Measurements from ENCODE around the gene RAB11A.

DNA sequence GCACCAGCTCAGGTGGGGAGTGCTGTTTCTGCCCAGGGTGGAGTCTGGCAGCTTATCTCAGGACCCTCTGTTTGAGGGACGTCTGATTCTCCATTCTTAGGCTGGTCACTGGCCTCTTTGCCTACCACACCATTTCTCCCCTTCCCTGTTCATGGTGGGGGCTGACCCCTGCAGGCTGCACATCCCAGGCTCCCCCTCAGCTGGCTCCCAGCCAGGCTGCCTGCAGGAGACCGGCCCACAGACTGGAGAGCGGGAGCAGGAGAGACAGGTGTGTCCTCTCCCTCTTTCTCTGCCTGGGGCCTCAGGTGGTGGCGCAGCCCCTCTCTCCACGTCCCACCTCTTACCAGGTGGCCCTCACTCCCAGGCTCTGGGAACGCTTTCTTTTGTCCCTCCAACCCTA, 60.8 kb downstream of the RAB11A start:
- TF ChIP-seq, protein P1, sequence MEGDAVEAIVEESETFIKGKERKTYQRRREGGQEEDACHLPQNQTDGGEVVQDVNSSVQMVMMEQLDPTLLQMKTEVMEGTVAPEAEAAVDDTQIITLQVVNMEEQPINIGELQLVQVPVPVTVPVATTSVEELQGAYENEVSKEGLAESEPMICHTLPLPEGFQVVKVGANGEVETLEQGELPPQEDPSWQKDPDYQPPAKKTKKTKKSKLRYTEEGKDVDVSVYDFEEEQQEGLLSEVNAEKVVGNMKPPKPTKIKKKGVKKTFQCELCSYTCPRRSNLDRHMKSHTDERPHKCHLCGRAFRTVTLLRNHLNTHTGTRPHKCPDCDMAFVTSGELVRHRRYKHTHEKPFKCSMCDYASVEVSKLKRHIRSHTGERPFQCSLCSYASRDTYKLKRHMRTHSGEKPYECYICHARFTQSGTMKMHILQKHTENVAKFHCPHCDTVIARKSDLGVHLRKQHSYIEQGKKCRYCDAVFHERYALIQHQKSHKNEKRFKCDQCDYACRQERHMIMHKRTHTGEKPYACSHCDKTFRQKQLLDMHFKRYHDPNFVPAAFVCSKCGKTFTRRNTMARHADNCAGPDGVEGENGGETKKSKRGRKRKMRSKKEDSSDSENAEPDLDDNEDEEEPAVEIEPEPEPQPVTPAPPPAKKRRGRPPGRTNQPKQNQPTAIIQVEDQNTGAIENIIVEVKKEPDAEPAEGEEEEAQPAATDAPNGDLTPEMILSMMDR (IDR thresholded peaks at IDR 0.05): no peak
- TF ChIP-seq RXRA (IDR thresholded peaks at IDR 0.05; ENCODE audit: borderline replicate concordance, low read depth): no peak
- TF ChIP-seq RAD21 (IDR thresholded peaks at IDR 0.05; ENCODE audit: low read length): no peak
- TF ChIP-seq JUND (IDR thresholded peaks at IDR 0.05): no peak
- no peak for TF ChIP-seq TCF12 (IDR thresholded peaks at IDR 0.05)
- TF ChIP-seq POLR2AphosphoS5 (IDR thresholded peaks at IDR 0.05; ENCODE audit: low read depth, low read length): no peak
- TF ChIP-seq EZH2phosphoT487 (IDR thresholded peaks at IDR 0.05; ENCODE audit: borderline replicate concordance, low read depth): no peak
- no peak for TF ChIP-seq ELF1 (IDR thresholded peaks at IDR 0.05)
- no peak for TF ChIP-seq RCOR1 (IDR thresholded peaks at IDR 0.05; ENCODE audit: low read length)
- TF ChIP-seq SMC3 (IDR thresholded peaks at IDR 0.05; ENCODE audit: low read depth, low read length): no peak
- TF ChIP-seq MXI1 (IDR thresholded peaks at IDR 0.05; ENCODE audit: low read depth, low read length): no peak
- TF ChIP-seq, protein P2, sequence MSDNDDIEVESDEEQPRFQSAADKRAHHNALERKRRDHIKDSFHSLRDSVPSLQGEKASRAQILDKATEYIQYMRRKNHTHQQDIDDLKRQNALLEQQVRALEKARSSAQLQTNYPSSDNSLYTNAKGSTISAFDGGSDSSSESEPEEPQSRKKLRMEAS (IDR thresholded peaks at IDR 0.05; ENCODE audit: low read depth): no peak
